Keratinocyte (primary cell): ENCODE data around the gene WRAP73. TPM values are rescaled to one million over a fixed set of nuclear protein-coding genes. Genes with fewer than 3 reads are reported as not detected.

Experiments
- DNase-seq: peaks from one replicate; pipeline ENCODE4 v3.0.0-alpha.2; 2011; ENCODE audit warnings: low read depth, missing footprints, low spot score
- FAIRE-seq: peaks from 2 replicates; lab custom pipeline; 2011; peaks lifted over from hg19 to GRCh38; lab: Jason Lieb, UNC
- H2AFZ ChIP-seq: 2 replicates; pipeline ENCODE4 v1.6.0; 2012; ENCODE audit warnings: low read length, control low read depth, inconsistent platforms; ENCODE audit not compliant: control insufficient read depth
- H3K27ac ChIP-seq: 2 replicates; pipeline ENCODE4 v1.5.1; 2011; ENCODE audit warnings: low read length; ENCODE audit not compliant: control insufficient read depth, insufficient read depth
- H3K27me3 ChIP-seq: 3 replicates; pipeline ENCODE4 v1.6.0; 2011; ENCODE audit warnings: low read length; ENCODE audit not compliant: control insufficient read depth, insufficient read depth; ENCODE audit errors: extremely low read depth
- H3K36me3 ChIP-seq, 2 experiments: 2 replicates in 1 of 2; 3 replicates in 1 of 2; pipeline ENCODE4 v1.5.1; 2011; ENCODE audit warnings: low read length in 2 of 2, mild to moderate bottlenecking in 1 of 2; ENCODE audit not compliant: control insufficient read depth in 2 of 2, insufficient read depth in 2 of 2; ENCODE audit errors: extremely low read depth in 1 of 2
- H3K4me1 ChIP-seq: 3 replicates; pipeline ENCODE4 v1.5.1; 2011; ENCODE audit warnings: low read length; ENCODE audit not compliant: control insufficient read depth, insufficient read depth; ENCODE audit errors: extremely low read depth
- H3K4me2 ChIP-seq: 3 replicates; pipeline ENCODE4 v1.6.0; 2011; ENCODE audit warnings: low read depth, low read length; ENCODE audit not compliant: control insufficient read depth, insufficient read depth; ENCODE audit errors: extremely low read depth
- H3K4me3 ChIP-seq, 3 experiments: fragments of 200-600 bp in 1 of 3; sonication (generic) in 1 of 3; 2 replicates in 2 of 3; 3 replicates in 1 of 3; pipeline ENCODE4 v1.5.1; 2011 to 2016; ENCODE audit warnings: low read length in 3 of 3, mild to moderate bottlenecking in 3 of 3, control low read depth in 2 of 3, inconsistent platforms in 1 of 3, low read depth in 1 of 3, mixed read lengths in 1 of 3, mixed run types in 1 of 3, moderate library complexity in 1 of 3; ENCODE audit not compliant: control insufficient read depth in 2 of 3, insufficient read depth in 2 of 3; ENCODE audit errors: extremely low read depth in 1 of 3
- H3K79me2 ChIP-seq: 2 replicates; pipeline ENCODE4 v1.6.0; 2012; ENCODE audit warnings: low read length; ENCODE audit not compliant: control insufficient read depth, insufficient read depth
- H3K9ac ChIP-seq: 3 replicates; pipeline ENCODE4 v1.6.0; 2011; ENCODE audit warnings: low read length; ENCODE audit not compliant: control insufficient read depth, insufficient read depth; ENCODE audit errors: extremely low read depth
- H3K9me1 ChIP-seq: 3 replicates; pipeline ENCODE4 v1.6.0; 2011; ENCODE audit warnings: low read length; ENCODE audit not compliant: control insufficient read depth, insufficient read depth; ENCODE audit errors: extremely low read depth
- H3K9me3 ChIP-seq: 2 replicates; pipeline ENCODE4 v1.5.1; 2012; ENCODE audit warnings: low read depth, low read length; ENCODE audit not compliant: control insufficient read depth
- H4K20me1 ChIP-seq: 3 replicates; pipeline ENCODE4 v1.6.0; 2011; ENCODE audit warnings: low read length; ENCODE audit not compliant: control insufficient read depth, insufficient read depth; ENCODE audit errors: extremely low read depth
- EZH2 ChIP-seq: IDR thresholded peaks from one replicate; pipeline ENCODE4 v1.6.1; 2012; ENCODE audit warnings: inconsistent platforms, mild to moderate bottlenecking, low read length, moderate library complexity
- dilution Hi-C: fragments of 300-500 bp; cut with MboI; formaldehyde crosslinking; loops from one replicate; pipeline ENCODE4 v1.7.0; 2020; ENCODE audit warnings: low sequenced_read_pairs; ENCODE audit not compliant: extremely low pct_ligation_motif_present
- polyA plus RNA-seq, 5 experiments: library from polyadenylated mRNA; depleted of rRNA in 3 of 5; stranded (reverse) in 3 of 5; stranded (forward) in 1 of 5; unstranded in 1 of 5; fragments of >200 nt; gene quantifications; 1 replicate in 1 of 5; 2 replicates in 3 of 5; 3 replicates in 1 of 5; pipeline versions ENCODE4 v1.2.1 to v1.2.3, GENCODE V29; 2011 to 2012; ENCODE audit warnings: missing spikeins in 2 of 5, low read depth in 1 of 5, low replicate concordance in 1 of 5
- TF ChIP-seq, protein P1 (sequence below), 3 experiments: IDR thresholded peaks in 1 of 3; conservative IDR thresholded peaks in 1 of 3; optimal IDR thresholded peaks in 1 of 3; 2 replicates in 2 of 3; 3 replicates in 1 of 3; pipeline versions ENCODE3 to v1.5.1; 2011; ENCODE audit warnings: low read length in 3 of 3, mild to moderate bottlenecking in 3 of 3, moderate library complexity in 2 of 3, control low read depth in 1 of 3, inconsistent platforms in 1 of 3; ENCODE audit not compliant: insufficient read depth in 2 of 3; ENCODE audit errors: extremely low read depth in 1 of 3

Gene WRAP73
- polyA plus RNA-seq, 1 donor (not counting 4 experiments of a cell fraction or from before 2014, with no cell fraction given) = 18.9 TPM

DNA sequence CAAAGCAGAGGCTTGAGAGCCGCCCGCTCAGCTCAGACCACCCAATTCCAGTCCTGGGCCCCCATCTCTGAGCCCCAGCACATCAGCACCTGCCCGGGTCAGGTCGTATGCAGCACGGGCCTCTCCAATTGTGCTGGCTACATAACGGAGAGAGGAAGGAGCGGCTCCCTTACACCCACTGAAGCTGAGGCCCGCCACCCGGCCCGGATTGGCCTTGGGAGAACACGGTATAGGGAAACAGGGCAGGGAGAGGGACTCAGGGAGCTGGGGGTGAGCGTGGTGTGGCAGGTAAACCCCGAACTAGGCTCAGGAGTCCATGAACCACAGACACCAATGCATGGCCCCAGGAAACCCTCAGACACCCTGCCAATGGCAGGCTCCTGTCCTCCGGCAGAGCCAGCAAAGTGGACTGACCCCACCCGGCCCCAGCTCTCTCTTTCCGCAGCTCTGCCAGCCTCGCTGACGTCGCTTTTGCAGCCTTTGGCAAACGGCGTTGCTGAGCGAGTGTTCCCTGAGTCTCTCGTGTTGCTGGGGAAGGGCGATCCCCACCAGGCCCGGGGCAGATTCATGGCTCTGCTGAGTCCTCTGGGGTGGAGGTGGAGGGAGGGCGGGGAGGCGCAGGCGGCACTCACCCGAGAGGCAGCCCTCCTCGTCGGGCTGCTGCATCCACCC lies 55.1 kb downstream of the WRAP73 start:
- Histone ChIP-seq H3K36me3 (no peaks in the 10 kb centered on the region), H3K4me2 (no peak overlapping the region), H3K4me3 (no peak overlapping the region), H3K9me3 (no peaks in the 10 kb centered on the region), H4K20me1 (no peaks in the 10 kb centered on the region), H3K27ac (no peak overlapping the region), H3K27me3 (no peaks in the 10 kb centered on the region), H3K9ac (no peak overlapping the region), H3K79me2 (no peaks in the 10 kb centered on the region), H3K9me1 (no peaks in the 10 kb centered on the region), H3K4me1 (peaks cover 6% of the 10 kb centered on the region), H2AFZ (no peak overlapping the region)
- dilution Hi-C loops = no loop called here
- FAIRE-seq (no peak), DNase-seq (no peak)
- TF ChIP-seq, protein P1, sequence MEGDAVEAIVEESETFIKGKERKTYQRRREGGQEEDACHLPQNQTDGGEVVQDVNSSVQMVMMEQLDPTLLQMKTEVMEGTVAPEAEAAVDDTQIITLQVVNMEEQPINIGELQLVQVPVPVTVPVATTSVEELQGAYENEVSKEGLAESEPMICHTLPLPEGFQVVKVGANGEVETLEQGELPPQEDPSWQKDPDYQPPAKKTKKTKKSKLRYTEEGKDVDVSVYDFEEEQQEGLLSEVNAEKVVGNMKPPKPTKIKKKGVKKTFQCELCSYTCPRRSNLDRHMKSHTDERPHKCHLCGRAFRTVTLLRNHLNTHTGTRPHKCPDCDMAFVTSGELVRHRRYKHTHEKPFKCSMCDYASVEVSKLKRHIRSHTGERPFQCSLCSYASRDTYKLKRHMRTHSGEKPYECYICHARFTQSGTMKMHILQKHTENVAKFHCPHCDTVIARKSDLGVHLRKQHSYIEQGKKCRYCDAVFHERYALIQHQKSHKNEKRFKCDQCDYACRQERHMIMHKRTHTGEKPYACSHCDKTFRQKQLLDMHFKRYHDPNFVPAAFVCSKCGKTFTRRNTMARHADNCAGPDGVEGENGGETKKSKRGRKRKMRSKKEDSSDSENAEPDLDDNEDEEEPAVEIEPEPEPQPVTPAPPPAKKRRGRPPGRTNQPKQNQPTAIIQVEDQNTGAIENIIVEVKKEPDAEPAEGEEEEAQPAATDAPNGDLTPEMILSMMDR (optimal IDR thresholded peaks at IDR 0.05 in 1 of 3, IDR thresholded peaks at IDR 0.05 in 1 of 3, conservative IDR thresholded peaks at IDR 0.05 in 1 of 3; ENCODE audit: extremely low read depth in 1 of 3, insufficient read depth in 2 of 3, low read length in 3 of 3) = no peak
- TF ChIP-seq EZH2 = no peak

DNA sequence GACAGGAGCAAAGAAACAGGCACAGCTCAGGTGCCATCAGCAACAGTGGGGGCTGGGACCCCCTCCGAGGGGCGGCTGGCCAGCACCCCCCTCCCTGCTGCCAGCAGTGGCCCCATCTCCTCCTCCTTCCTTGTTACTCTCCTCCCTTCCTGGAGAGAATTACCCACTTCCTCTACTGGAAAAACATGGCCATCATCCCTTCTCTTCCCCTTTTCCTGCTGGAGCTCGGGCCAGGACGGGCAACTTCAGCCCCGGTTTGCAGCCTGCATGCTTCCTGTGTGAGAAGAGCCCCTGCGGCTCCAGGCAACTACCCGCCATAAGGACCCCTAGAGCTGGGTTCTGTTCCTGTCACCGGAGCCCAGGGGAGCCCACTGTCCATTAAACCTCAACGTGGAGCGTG lies 56.2 kb downstream of the WRAP73 start:
- no peaks in the 10 kb centered on the region for H3K27me3 ChIP-seq

More for the DNA sequence above, 56.2 kb downstream of the WRAP73 start:
- Histone ChIP-seq H3K79me2 (no peaks in the 10 kb centered on the region), H3K36me3 (no peaks in the 10 kb centered on the region), H3K4me3 (no peak overlapping the region), H4K20me1 (no peaks in the 10 kb centered on the region), H3K9me1 (no peaks in the 10 kb centered on the region), H3K9ac (no peak overlapping the region), H3K27ac (no peak overlapping the region), H3K4me1 (peaks cover 6% of the 10 kb centered on the region), H3K4me2 (no peak overlapping the region), H2AFZ (no peak overlapping the region), H3K9me3 (no peaks in the 10 kb centered on the region)
- TF ChIP-seq, protein P1 (optimal IDR thresholded peaks at IDR 0.05 in 1 of 3, IDR thresholded peaks at IDR 0.05 in 1 of 3, conservative IDR thresholded peaks at IDR 0.05 in 1 of 3; ENCODE audit: extremely low read depth in 1 of 3, insufficient read depth in 2 of 3, low read length in 3 of 3) = no peak
- TF ChIP-seq EZH2 = no peak
- no peak for DNase-seq
- dilution Hi-C loops = no loop called here
- FAIRE-seq = no peak
